HCT116 (cell line): Measurements from ENCODE around the gene FKBP3. TPM values are rescaled to one million over a fixed set of nuclear protein-coding genes. Genes with fewer than 3 reads are reported as not detected.

Source experiments
- ATAC-seq: fragments of 200-7000 bp; cut with Tn5 transposase; 2 replicates; pipeline ENCODE4 v1.9.1; 2020; ENCODE audit warnings: mild to moderate bottlenecking, moderate library complexity
- BruUV-seq: library from RNA; stranded (reverse); fragments of 400-500 nt; replicated peaks from 2 replicates; lab custom pipeline; 2021; lab: Mats Ljungman, UMichigan
- CTCF ChIA-PET: fragments of 300-600 bp; sonication (Branson Sonifier 250); formaldehyde crosslinking; loops from one replicate; lab custom pipeline; 2021; ENCODE audit warnings: antibody characterized with exemption; lab: Charles Lee
- POLR2A ChIA-PET: fragments of 300-600, 350-600 bp; sonication (Branson Sonifier 250); formaldehyde crosslinking; loops from one replicate; lab custom pipeline; 2021; ENCODE audit warnings: antibody characterized with exemption; lab: Charles Lee
- RAD21 ChIA-PET, 2 experiments: fragments of 300-600 bp; sonication (Branson Sonifier 250); formaldehyde crosslinking; loops; one replicate each; lab custom pipeline; 2023; ENCODE audit warnings: low total read pairs in 2 of 2; ENCODE audit not compliant: uncharacterized antibody in 2 of 2, unreplicated experiment in 2 of 2, low non-redundant PET in 1 of 2; lab: Charles Lee
- DNase-seq: peaks from one replicate; pipeline ENCODE4 v3.0.0-alpha.2; 2010; ENCODE audit warnings: low read depth, low spot score
- H2AFZ ChIP-seq: fragments of 200-600 bp; shearing (Covaris generic), sonication (generic); 2 replicates; pipeline ENCODE4 v1.6.1; 2017; ENCODE audit warnings: low read depth, mixed run types, mixed read lengths, antibody characterized with exemption, low read length; ENCODE audit not compliant: poor library complexity, severe bottlenecking
- H3K27ac ChIP-seq: 2 replicates; pipeline ENCODE4 v1.5.1; 2012; ENCODE audit warnings: low read depth, low read length
- H3K27me3 ChIP-seq: fragments of 200-600 bp; sonication (generic); 2 replicates; pipeline ENCODE4 v1.6.1; 2016; ENCODE audit warnings: mixed run types, low read length, mixed read lengths; ENCODE audit not compliant: insufficient read depth
- H3K36me3 ChIP-seq, 2 experiments: fragments of 200-500 bp in 1 of 2; fragments of 200-600 bp in 1 of 2; sonication (Bioruptor generic) in 1 of 2; sonication (generic) in 1 of 2; 2 replicates each; pipeline versions ENCODE4 v1.5.1 to v1.6.1; 2014 to 2016; ENCODE audit warnings: low read length in 2 of 2, inconsistent platforms in 1 of 2, mixed read lengths in 1 of 2, mixed run types in 1 of 2; ENCODE audit not compliant: insufficient read depth in 2 of 2, control insufficient read depth in 1 of 2
- H3K4me1 ChIP-seq, 2 experiments: fragments of 200-600 bp in 1 of 2; sonication (generic) in 1 of 2; 2 replicates each; pipeline versions ENCODE4 v1.5.1 to v1.6.1; 2012 to 2017; ENCODE audit warnings: low read length in 2 of 2, inconsistent platforms in 1 of 2, mild to moderate bottlenecking in 1 of 2, mixed read lengths in 1 of 2, mixed run types in 1 of 2, moderate library complexity in 1 of 2; ENCODE audit not compliant: insufficient read depth in 2 of 2, control insufficient read depth in 1 of 2
- H3K4me2 ChIP-seq: fragments of 200-600 bp; sonication (generic); 2 replicates; pipeline ENCODE4 v1.6.1; 2017; ENCODE audit warnings: mixed run types, low read length, mixed read lengths
- H3K4me3 ChIP-seq, 2 experiments: fragments of 200-600 bp in 1 of 2; sonication (generic) in 1 of 2; replicated peaks in 1 of 2; 2 replicates each; pipeline ENCODE4 v1.5.1; 2011 to 2016; ENCODE audit warnings: low read length in 2 of 2, control low read depth in 1 of 2, low read depth in 1 of 2, mild to moderate bottlenecking in 1 of 2, mixed read lengths in 1 of 2, mixed run types in 1 of 2
- H3K79me2 ChIP-seq: fragments of 200-600 bp; sonication (generic); 2 replicates; pipeline ENCODE4 v1.6.1; 2017; ENCODE audit warnings: mild to moderate bottlenecking, mixed run types, low read length, moderate library complexity, mixed read lengths; ENCODE audit not compliant: insufficient read depth
- H3K9ac ChIP-seq: fragments of 200-600 bp; sonication (generic); 2 replicates; pipeline ENCODE4 v1.6.1; 2016; ENCODE audit warnings: low read length, mixed read lengths
- H3K9me2 ChIP-seq: fragments of 200-600 bp; sonication (generic), shearing (Covaris generic); 2 replicates; pipeline ENCODE4 v1.6.1; 2017; ENCODE audit warnings: mixed run types, mild to moderate bottlenecking, moderate library complexity; ENCODE audit not compliant: insufficient read depth
- H3K9me3 ChIP-seq, 2 experiments: fragments of 200-500 bp in 1 of 2; fragments of 200-600 bp in 1 of 2; sonication (Bioruptor generic) in 1 of 2; sonication (generic) in 1 of 2; 2 replicates each; pipeline ENCODE4 v1.6.1; 2014 to 2017; ENCODE audit warnings: low read length in 2 of 2, mixed read lengths in 2 of 2, inconsistent platforms in 1 of 2, low read depth in 1 of 2, mild to moderate bottlenecking in 1 of 2, mixed run types in 1 of 2, moderate library complexity in 1 of 2; ENCODE audit not compliant: control insufficient read depth in 1 of 2, insufficient read depth in 1 of 2
- H4K20me1 ChIP-seq: fragments of 200-600 bp; sonication (generic), shearing (Covaris generic); 2 replicates; pipeline ENCODE4 v1.6.1; 2017; ENCODE audit warnings: mixed run types, mild to moderate bottlenecking, moderate library complexity; ENCODE audit not compliant: insufficient read depth
- CBX3 ChIP-seq: IDR thresholded peaks from 2 replicates; pipeline ENCODE4 v1.6.1; 2012; ENCODE audit warnings: low read depth
- CEBPB ChIP-seq: IDR thresholded peaks from 2 replicates; pipeline ENCODE4 v1.6.1; 2012; ENCODE audit warnings: low read depth
- ELF1 ChIP-seq: IDR thresholded peaks from 2 replicates; pipeline ENCODE4 v1.6.1; 2012; ENCODE audit warnings: low read depth, borderline replicate concordance
- EZH2 ChIP-seq: fragments of 200-600 bp; sonication (generic); IDR thresholded peaks from 2 replicates; pipeline ENCODE4 v1.6.1; 2017; ENCODE audit warnings: antibody characterized with exemption, mixed run types
- EZH2phosphoT487 ChIP-seq: fragments of 200-600 bp; IDR thresholded peaks from 2 replicates; pipeline ENCODE4 v1.6.1; 2018; ENCODE audit warnings: antibody characterized with exemption, borderline replicate concordance
- MAX ChIP-seq: IDR thresholded peaks from 2 replicates; pipeline ENCODE4 v1.6.1; 2012
- POLR2AphosphoS5 ChIP-seq: IDR thresholded peaks from 2 replicates; pipeline ENCODE4 v1.6.1; 2011; ENCODE audit warnings: mild to moderate bottlenecking, low read depth, low read length, moderate library complexity
- SIN3A ChIP-seq: IDR thresholded peaks from 2 replicates; pipeline ENCODE4 v1.6.1; 2012; ENCODE audit warnings: low read depth
- SRF ChIP-seq: IDR thresholded peaks from 2 replicates; pipeline ENCODE4 v1.6.1; 2012; ENCODE audit warnings: low read depth
- ZNF274 ChIP-seq: fragments of 200-500 bp; sonication (Bioruptor generic); IDR thresholded peaks from 2 replicates; pipeline ENCODE4 v1.6.1; 2014; ENCODE audit warnings: mild to moderate bottlenecking, low read depth, low read length, inconsistent platforms
- intact Hi-C: fragments of 100-400 bp; cut with micrococcal nuclease; formaldehyde crosslinking; loops from 2 replicates; pipeline ENCODE4 v1.10.0; 2022
- total RNA-seq: library from RNA; stranded (reverse); gene quantifications from one replicate; pipeline ENCODE4 v1.2.1, GENCODE V29; 2021; ENCODE audit not compliant: unreplicated experiment

The FKBP3 gene
- total RNA-seq, 1 experiment from 2014 or later, result 67.8 TPM

- no peaks in the 10 kb centered on the region for H3K9me2 ChIP-seq
- no peak overlapping the region for H3K4me3 ChIP-seq
- no peak overlapping the region for H2AFZ ChIP-seq
- peaks cover 10% of the 10 kb centered on the region for H3K79me2 ChIP-seq
- H3K27ac ChIP-seq, result no peak overlapping the region
- BruUV-seq, result no TSS peak
- H4K20me1 ChIP-seq, result 0 out of 2 replicates have a peak, but pooled peaks cover 3% of the 10 kb centered on the region
- no peaks in the 10 kb centered on the region for H3K9me3 ChIP-seq
- no peak overlapping the region for H3K9ac ChIP-seq
- H3K4me1 ChIP-seq, result no peaks in the 10 kb centered on the region
- ATAC-seq (no peak), DNase-seq (no peak)
- CTCF ChIA-PET, result no interaction called here
- intact Hi-C loops, result no loop called here
- TF ChIP-seq MAX, result no peak
- no peak for TF ChIP-seq ZNF274
- no peak for TF ChIP-seq ELF1
- no peak for TF ChIP-seq POLR2AphosphoS5
- no peak for TF ChIP-seq CBX3
- no peak for TF ChIP-seq SIN3A
- TF ChIP-seq CEBPB, result no peak
- TF ChIP-seq SRF, result no peak
- no peak for TF ChIP-seq EZH2
- TF ChIP-seq, all 23 proteins: peak for 0
- ChIA-PET RAD21 (no interaction called here), POLR2A (no interaction called here)
- Histone ChIP-seq H3K27me3 (no peaks in the 10 kb centered on the region), H3K36me3 (peaks cover 48 to 49% of the 10 kb centered on the region in 2 experiments), H3K4me2 (no peak overlapping the region)
Measured at GRCh38 chr14:45118594-45118993, 15.7 kb downstream of the FKBP3 start.

GRCh38 chr14:45114327-45114726 is 20.0 kb downstream of the FKBP3 start:
- Histone ChIP-seq H3K9me3 (no peaks in the 10 kb centered on the region), H3K4me1 (no peaks in the 10 kb centered on the region), H3K9ac (no peak overlapping the region), H2AFZ (no peak overlapping the region), H3K4me3 (no peak overlapping the region), H4K20me1 (0 out of 2 replicates have a peak, but pooled peaks cover 3% of the 10 kb centered on the region), H3K4me2 (no peak overlapping the region), H3K36me3 (peaks cover 63% of the 10 kb centered on the region in 2 experiments), H3K9me2 (no peaks in the 10 kb centered on the region), H3K27ac (no peak overlapping the region), H3K79me2 (peaks cover 29% of the 10 kb centered on the region), H3K27me3 (no peaks in the 10 kb centered on the region)
- DNase-seq (no peak), ATAC-seq (no peak)
- intact Hi-C loops, result no loop called here
- ChIA-PET CTCF (no interaction called here), RAD21 (no interaction called here), POLR2A (interaction anchor here (1.4 kb wide), 1 partner anchor 15 kb away, joined by 3 read pairs; no protein-coding TSS in a partner anchor)
- TF ChIP-seq EZH2phosphoT487 (no peak), SIN3A (no peak), CBX3 (no peak), CEBPB (no peak), ZNF274 (no peak)
- no TSS peak for BruUV-seq
